RPMI7951 (cell line): ENCODE data around the gene CNN2. TPM values are rescaled to one million over a fixed set of nuclear protein-coding genes. Genes with fewer than 3 reads are reported as not detected.
A peak's percentile ranks its signal among the peaks of the same experiment; 100 is the strongest.

Source experiments
- DNase-seq: peaks from one replicate; pipeline ENCODE4 v3.0.0-alpha.2; 2012; ENCODE audit warnings: low read depth
- total RNA-seq: library from RNA; depleted of rRNA; stranded (reverse); fragments of >200 nt; shearing (Covaris generic); gene quantifications from 2 replicates; pipeline ENCODE4 v1.2.3, GENCODE V29; 2014

Gene CNN2
- total RNA-seq, 1 experiment from 2014 or later: 179 TPM

- DNase-seq: peak; percentile 53
Observed at GRCh38 chr19:1026783-1027649, 608 bp downstream of the CNN2 start.

- no peak for DNase-seq
Observed at GRCh38 chr19:1027650-1028061, 1.2 kb downstream of the CNN2 start.

GRCh38 chr19:1028062-1028926 is 1.9 kb downstream of the CNN2 start:
- DNase-seq: peak; percentile 98

DNA sequence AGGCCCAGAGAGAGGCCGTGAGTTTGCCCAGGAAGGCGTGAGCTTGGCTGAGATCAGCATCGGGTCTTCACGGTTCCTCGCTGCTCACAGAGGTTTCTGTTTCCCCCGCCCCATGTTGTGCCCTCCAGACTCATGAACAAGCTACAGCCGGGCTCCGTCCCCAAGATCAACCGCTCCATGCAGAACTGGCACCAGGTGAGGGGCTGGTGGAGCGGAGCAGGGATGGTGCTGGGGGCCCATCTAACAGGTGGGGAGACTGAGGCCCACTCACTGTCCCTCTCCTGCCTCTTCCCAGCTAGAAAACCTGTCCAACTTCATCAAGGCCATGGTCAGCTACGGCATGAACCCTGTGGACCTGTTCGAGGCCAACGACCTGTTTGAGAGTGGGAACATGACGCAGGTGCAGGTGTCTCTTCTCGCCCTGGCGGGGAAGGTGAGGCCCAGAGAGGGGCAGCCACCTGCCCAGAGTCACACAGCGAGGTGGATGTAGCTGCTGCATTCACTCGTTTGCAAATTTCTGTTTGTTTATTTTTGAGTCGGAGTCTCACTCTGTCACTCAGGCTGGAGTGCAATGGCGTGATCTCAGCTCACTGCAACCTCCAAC is 6.0 kb downstream of the CNN2 start:
- DNase-seq: no peak

GRCh38 chr19:1035998-1036621 is 9.7 kb downstream of the CNN2 start:
- no peak for DNase-seq

DNA sequence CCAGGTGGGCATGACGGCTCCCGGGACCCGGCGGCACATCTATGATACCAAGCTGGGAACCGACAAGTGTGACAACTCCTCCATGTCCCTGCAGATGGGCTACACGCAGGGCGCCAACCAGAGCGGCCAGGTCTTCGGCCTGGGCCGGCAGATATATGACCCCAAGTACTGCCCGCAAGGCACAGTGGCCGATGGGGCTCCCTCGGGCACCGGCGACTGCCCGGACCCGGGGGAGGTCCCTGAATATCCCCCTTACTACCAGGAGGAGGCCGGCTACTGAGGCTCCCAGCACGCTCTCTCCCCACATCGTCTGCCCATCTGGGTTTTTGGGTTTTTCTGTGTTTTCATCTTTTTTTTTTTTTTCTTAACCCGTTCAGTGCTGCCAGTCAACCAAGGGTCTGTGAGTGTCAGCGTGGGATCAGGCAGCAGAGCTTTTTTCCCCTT is 11.2 kb downstream of the CNN2 start:
- DNase-seq: no peak

GRCh38 chr19:1038978-1039645 is 12.7 kb downstream of the CNN2 start:
- no peak for DNase-seq

- peak; percentile 96 for DNase-seq
Observed at GRCh38 chr19:1039646-1040475, 13.5 kb downstream of the CNN2 start, which contains the start of gene ABCA7. ABCA7 (plus strand) TSS chr19:1040107; CDS start chr19:1041362, 1,255 bp downstream.

- DNase-seq: peak; percentile 97
Observed at GRCh38 chr19:1040476-1041271, 14.3 kb downstream of the CNN2 start.

GRCh38 chr19:1041272-1041834 is 14.9 kb downstream of the CNN2 start:
- DNase-seq: no peak

- peak; percentile 67 for DNase-seq
Observed at GRCh38 chr19:1041835-1042685, 15.7 kb downstream of the CNN2 start.

GRCh38 chr19:1042689-1043511 is 16.5 kb downstream of the CNN2 start:
- no peak for DNase-seq

GRCh38 chr19:1045247-1045603 is 18.8 kb downstream of the CNN2 start:
- DNase-seq: no peak

DNA sequence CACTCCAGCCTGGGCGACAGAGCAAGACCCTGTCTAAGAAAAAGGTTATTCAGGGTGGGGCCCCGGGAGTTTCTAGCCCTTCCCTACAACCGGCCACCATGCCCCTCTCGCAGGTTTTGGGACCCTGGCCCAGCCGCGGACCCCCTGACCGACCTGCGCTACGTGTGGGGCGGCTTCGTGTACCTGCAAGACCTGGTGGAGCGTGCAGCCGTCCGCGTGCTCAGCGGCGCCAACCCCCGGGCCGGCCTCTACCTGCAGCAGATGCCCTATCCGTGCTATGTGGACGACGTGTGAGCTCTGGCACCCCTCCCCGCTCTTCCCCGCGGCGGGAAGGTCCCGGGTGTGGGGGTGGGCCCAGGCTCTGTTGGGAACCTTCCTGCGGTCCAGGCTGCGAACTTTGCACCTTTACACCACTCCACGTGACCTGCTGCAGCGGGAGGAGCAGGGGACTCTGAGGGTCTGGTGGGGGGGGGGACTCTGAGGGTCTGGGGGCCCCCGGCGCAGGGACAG is 19.8 kb downstream of the CNN2 start:
- DNase-seq: no peak

DNA sequence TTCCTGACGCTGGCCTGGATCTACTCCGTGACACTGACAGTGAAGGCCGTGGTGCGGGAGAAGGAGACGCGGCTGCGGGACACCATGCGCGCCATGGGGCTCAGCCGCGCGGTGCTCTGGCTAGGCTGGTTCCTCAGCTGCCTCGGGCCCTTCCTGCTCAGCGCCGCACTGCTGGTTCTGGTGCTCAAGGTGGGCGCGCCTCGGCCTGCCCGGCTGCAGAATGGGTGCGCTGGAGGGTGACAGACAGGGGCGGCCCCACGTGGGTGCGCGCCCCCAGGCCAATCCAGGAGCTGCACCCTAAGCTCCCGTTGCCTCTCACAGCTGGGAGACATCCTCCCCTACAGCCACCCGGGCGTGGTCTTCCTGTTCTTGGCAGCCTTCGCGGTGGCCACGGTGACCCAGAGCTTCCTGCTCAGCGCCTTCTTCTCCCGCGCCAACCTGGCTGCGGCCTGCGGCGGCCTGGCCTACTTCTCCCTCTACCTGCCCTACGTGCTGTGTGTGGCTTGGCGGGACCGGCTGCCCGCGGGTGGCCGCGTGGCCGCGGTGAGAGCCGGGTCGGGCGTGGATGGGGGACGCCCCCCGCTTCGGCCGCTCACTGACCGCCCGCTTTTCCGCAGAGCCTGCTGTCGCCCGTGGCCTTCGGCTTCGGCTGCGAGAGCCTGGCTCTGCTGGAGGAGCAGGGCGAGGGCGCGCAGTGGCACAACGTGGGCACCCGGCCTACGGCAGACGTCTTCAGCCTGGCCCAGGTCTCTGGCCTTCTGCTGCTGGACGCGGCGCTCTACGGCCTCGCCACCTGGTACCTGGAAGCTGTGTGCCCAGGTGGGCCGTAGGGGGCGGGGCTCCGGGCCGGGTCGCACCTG is 20.7 kb downstream of the CNN2 start:
- DNase-seq: no peak

- no peak for DNase-seq
Observed at GRCh38 chr19:1047696-1048147, 21.3 kb downstream of the CNN2 start.
